ENCODE results near the gene SKIL.

The SKIL gene

GRCh38 chr3:170350515-170351413 is 6.8 kb upstream of the SKIL start:
- no peak for DNase-seq (ENCODE audit: low read depth, low spot score)

- DNase-seq (ENCODE audit: low read depth, low spot score) = no peak
Measured at GRCh38 chr3:170352936-170353335, 4.6 kb upstream of the SKIL start.

GRCh38 chr3:170353485-170353884 is 4.0 kb upstream of the SKIL start:
- DNase-seq (ENCODE audit: low read depth, low spot score) = no peak

GRCh38 chr3:170354760-170355159 is 2.8 kb upstream of the SKIL start:
- no peak for DNase-seq (ENCODE audit: low read depth, low spot score)

- DNase-seq (ENCODE audit: low read depth, low spot score) = no peak
Measured at GRCh38 chr3:170355738-170356595, 1.5 kb upstream of the SKIL start.

- DNase-seq (ENCODE audit: low read depth, low spot score) = peak; percentile 6
Measured at GRCh38 chr3:170356596-170357175, 829 bp upstream of the SKIL start.

- peak; percentile 46 for DNase-seq (ENCODE audit: low read depth, low spot score)
Measured at GRCh38 chr3:170358042-170359010, 811 bp downstream of the SKIL start.

- no peak for DNase-seq (ENCODE audit: low read depth, low spot score)
Measured at GRCh38 chr3:170359178-170359704, 1.7 kb downstream of the SKIL start.

GRCh38 chr3:170360466-170360865 is 3.0 kb downstream of the SKIL start:
- DNase-seq (ENCODE audit: low read depth, low spot score) = no peak

GRCh38 chr3:170360916-170361315 is 3.4 kb downstream of the SKIL start:
- no peak for DNase-seq (ENCODE audit: low read depth, low spot score)

GRCh38 chr3:170361711-170362110 is 4.2 kb downstream of the SKIL start:
- no peak for DNase-seq (ENCODE audit: low read depth, low spot score)

- DNase-seq (ENCODE audit: low read depth, low spot score) = no peak
Measured at GRCh38 chr3:170363471-170363994, 6.0 kb downstream of the SKIL start.

- DNase-seq (ENCODE audit: low read depth, low spot score) = no peak
Measured at GRCh38 chr3:170364965-170365364, 7.5 kb downstream of the SKIL start.

GRCh38 chr3:170367797-170368196 is 10.3 kb downstream of the SKIL start:
- no peak for DNase-seq (ENCODE audit: low read depth, low spot score)

- DNase-seq (ENCODE audit: low read depth, low spot score) = no peak
Measured at GRCh38 chr3:170368921-170369320, 11.4 kb downstream of the SKIL start.

- no peak for DNase-seq (ENCODE audit: low read depth, low spot score)
Measured at GRCh38 chr3:170372190-170372879, 14.8 kb downstream of the SKIL start.

- DNase-seq (ENCODE audit: low read depth, low spot score) = no peak
Measured at GRCh38 chr3:170383567-170383966, 26.1 kb downstream of the SKIL start.

- DNase-seq (ENCODE audit: low read depth, low spot score) = no peak
Measured at GRCh38 chr3:170386468-170386867, 29.0 kb downstream of the SKIL start.

- no peak for DNase-seq (ENCODE audit: low read depth, low spot score)
Measured at GRCh38 chr3:170387950-170388349, 30.4 kb downstream of the SKIL start.

- DNase-seq (ENCODE audit: low read depth, low spot score) = no peak
Measured at GRCh38 chr3:170391108-170391507, 33.6 kb downstream of the SKIL start.
